GM19240 (cell line): ENCODE data around the gene DDX55.

ENCODE experiments used
- DNase-seq: peaks from one replicate; pipeline ENCODE4 v3.0.0; 2011; ENCODE audit warnings: low spot score; ENCODE audit not compliant: insufficient read length

Gene DDX55

DNA sequence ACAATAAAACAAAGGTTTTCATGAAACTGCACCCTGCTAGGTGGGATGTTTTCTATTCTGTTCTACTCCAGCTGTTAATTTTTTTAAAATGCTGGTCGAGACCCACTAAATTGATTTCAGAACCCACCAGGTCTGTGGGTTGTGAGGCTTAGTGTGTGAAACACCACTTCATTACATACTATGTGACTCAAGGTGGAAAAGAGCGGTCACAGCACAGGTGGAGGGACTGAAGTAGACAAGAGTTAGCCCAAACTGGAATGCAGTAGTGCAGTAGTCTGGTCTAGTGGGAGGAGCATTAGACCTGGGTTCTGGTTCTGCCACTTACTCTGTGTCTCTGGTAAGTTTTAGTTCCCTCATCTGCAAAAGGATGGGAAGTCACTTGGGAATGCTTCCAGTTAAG lies 12.2 kb downstream of the DDX55 start:
- no peak for DNase-seq

DNA sequence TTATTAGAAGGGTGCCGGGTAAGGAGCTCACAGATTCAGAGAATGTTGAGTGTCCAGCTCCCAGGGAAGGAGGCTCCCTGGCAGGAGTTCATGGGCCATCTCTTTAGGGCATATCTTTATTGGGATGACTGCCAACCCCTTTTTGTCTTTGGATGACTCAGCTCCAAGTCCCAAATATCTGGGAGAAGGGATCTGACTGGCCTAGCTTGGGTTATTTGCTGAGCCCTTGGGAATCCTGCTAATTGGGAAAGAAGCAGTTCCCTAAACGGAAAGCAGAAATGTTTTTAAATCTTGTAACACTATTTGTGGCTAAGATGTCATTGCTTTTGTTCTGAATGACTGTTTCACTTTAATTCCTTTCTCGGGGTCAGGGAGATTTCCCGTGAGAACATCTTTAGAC lies 12.6 kb downstream of the DDX55 start:
- no peak for DNase-seq

DNA sequence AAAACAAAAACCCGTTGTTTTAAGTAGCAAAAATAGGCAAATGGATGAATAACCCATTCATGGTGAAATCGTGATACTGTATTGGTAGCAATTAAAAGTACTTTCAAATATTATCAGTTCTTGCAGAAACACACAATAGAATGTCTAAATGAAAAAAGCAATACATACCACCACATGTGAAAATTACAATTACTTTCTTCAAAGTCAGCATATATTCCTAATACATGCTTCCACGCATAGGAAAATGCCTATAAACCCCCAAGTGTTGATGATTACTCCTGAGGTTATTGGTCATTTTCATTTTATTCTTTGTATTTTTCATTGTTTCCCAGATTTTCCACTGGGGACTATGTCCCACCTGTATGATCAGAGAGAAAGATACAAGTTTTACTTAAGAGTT lies 15.2 kb downstream of the DDX55 start:
- DNase-seq: no peak

DNA sequence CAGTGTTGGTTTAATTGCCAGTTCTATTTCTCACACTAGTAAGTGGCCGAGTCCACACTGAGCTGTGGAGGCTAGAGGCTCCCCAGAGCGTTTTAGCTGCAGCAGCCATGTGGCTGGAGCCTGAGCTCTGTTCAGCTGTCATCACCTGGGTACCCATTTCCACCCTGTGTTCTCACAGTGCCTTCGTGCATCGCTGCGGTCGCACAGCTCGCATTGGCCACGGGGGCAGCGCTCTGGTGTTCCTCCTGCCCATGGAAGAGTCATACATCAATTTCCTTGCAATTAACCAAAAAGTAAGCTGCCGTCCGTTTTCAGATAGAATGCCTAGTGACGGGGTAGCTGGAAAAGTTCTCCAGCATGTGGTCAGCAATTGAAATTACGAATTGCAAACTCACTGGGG lies 15.7 kb downstream of the DDX55 start:
- DNase-seq: no peak

DNA sequence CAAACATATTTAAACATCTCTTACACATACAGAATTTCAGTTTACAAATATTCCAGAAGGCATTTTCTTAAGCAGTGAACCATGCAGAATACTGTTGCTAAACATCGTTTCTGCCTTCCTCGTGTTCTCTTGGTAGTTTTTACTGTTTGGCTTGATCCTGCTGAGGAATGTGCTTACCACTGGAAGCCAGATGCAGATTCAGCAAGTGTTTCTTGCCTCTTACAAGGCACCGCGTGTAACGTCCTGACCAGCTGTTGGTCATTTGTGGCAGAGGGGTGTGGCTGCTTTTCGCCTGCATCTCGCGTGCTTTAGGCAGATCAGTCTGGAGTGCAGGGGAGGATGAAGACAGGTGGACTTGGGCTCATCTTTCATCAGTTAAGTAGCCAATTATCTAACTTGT lies 19.2 kb downstream of the DDX55 start:
- DNase-seq: no peak

DNA sequence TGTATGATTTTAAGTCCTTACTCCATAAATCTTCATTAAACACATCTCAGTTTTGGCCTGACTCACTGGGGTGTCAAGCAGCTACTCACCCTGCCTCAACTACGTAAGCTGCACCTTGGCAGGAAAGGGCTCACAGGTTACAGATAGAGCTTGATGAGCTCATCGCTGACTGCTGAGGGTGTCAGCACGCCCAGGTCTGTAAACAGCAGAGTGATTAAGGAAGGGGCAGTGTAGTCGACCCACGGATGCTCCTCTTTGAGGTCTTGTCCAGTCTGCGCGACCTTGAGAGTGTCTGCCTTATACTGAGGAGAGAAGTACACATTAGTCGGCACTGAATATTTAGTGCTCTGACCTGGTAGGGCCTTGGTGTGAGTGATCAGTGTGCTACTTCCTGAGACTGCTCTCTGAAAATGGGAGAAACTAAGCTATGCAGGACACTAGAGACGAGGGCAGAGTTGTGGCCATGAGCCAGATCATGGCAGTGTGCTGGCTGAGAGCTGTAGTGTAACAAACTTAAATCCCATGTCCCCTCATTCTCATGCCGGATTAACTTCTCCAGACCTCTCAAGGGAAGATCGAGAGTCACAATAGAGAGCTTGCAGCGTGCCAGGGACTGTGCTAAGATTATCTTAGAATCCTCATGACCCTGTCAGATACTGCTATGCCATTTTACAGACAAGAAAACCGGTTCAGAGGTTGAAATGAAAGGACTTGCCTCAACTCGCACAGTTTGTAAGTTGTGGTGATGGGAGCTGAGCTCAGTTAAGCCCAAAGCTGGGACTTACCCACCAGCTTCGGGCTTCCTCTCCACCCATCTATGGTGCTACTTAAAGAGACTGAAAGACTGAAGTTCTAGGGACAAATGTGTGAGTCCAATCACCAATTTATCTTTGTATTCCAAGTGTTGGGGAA lies 20.0 kb downstream of the DDX55 start:
- no peak for DNase-seq

DNA sequence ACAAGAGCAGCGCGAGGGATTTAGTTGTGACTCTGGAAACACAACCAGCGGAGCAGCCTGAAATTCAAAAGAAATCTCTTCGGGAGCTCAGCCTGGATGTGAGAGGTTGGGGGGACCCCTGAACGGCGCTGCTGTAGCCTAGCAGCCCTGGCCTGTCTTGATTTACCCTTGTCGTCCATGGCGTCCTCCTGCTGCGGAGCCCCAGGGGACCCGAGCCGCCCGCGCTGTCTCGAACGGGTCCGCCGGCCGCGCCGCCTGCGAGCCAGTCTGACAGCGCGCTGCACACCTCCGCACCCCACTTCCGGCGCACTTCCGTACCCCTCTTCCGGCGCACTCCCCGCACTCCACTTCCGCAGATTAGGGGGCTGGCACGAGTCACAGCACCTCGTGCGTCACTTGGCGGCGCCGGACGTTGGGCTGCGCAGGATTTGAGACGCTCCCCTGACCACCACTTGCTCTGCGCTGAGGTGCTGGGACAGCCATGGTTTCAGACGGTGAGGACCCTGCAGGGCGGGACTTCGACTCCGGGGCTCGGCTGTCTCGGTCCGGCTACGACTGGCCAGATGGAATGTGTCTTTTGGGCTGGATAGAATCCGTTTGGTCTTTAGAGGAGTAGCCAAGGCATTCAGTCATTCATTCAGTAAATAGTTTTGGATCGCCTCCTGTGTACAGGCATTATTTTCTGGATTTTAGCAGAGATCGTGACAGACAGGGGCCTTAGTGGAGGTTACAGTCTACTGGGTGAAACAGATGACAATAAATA lies 31.7 kb downstream of the DDX55 start, which contains the start of the genes EIF2B1 and GTF2H3:
EIF2B1 (minus strand) TSS at position 308 of the 763 bp plus-strand sequence; CDS start at position 179, 129 bp downstream.
GTF2H3 (plus strand) TSS at position 451 of the 763 bp plus-strand sequence; CDS start at position 482, 31 bp downstream.
- peak; percentile 98 for DNase-seq

DNA sequence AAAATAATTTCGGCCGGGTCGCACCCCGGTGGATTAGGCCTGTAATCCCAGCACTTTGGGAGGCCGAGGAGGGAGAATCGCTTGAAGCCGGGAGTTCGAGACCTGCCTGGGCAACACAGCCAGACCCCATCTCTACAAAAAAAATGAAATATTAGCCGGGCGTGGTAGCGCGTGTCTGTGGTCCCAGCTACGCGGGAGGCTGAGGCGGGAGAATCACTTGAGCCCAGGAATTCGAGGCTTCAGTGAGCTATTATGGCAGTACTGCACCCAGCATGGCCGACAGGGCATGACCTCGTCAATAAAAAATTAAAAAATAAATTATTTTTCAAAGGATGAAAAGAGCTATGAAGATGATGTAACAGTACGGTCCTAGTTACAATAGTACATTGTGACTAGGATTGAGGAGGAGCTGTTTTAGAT lies 32.3 kb downstream of the DDX55 start:
- DNase-seq: no peak

DNA sequence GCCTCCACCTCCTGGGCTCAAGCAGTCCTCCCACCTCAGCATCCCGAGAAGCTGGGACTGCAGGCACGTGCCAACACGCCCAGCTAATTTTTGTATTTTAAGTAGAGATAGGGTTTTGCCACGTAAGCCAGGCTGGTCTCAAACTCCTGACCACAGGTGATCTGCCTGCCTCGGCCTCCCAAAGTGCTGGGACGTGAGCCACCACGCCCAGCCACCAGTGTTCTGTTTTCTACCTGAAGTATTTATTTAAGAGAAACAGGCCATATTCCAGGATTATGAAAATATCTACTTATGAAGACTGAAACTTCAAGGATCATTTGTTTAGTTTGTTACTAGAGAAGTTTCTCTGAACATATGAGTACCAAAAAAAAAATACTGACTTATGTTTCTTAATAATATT lies 42.0 kb downstream of the DDX55 start:
- no peak for DNase-seq

DNA sequence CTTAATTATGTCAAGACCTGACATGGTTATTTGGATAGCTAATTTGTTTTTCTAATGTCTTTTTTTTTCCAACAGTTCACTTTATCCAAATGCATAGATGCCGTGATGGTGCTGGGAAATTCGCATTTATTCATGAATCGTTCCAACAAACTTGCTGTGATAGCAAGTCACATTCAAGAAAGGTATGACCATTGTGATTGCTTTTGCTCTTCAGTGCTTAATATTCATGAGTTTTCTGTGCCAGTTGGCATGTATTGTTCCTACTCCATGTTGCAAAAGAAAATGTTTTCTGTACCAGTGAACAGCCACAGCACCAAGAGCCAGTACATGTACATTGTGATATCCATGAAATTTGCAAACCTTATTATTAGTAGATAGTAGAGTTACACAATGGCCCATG lies 43.5 kb downstream of the DDX55 start:
- DNase-seq: no peak

DNA sequence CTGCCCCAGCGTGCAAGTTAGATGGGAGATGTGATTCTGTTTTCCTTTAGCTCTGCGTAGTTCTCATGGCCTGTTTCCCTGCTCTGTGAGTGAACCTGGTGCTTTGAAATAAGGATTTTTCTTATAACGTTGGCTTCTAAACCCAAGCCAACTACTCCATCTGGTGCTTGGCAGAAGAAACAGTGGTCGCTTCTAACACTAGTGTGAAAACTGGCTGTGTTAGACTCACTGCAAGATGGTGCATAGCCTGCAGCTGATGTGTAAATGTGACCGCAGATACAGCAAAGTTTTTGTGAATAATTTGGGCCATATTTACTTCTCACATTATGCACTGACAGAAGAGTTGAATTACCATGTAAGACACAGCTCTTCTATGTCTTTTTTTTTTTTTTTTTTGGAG lies 44.0 kb downstream of the DDX55 start:
- no peak for DNase-seq

DNA sequence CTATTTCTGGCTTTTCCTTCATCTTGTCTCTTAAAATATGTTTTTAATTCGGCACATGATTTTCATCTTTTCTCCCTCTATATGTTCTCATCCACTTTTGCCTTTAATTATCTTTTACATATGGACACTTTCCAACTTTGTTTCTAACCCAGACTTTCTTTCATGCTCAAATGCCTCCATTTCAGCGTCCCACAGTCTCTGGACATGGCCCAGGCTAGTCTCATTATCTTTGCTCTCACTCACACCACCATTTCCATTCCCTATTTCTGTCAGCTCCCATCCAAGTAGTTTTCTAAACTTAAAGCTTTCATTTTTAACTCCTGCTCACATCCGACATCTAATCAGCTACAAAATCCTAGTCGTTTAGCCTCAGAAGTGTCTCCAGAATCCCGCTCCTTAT lies 46.5 kb downstream of the DDX55 start:
- DNase-seq: no peak

DNA sequence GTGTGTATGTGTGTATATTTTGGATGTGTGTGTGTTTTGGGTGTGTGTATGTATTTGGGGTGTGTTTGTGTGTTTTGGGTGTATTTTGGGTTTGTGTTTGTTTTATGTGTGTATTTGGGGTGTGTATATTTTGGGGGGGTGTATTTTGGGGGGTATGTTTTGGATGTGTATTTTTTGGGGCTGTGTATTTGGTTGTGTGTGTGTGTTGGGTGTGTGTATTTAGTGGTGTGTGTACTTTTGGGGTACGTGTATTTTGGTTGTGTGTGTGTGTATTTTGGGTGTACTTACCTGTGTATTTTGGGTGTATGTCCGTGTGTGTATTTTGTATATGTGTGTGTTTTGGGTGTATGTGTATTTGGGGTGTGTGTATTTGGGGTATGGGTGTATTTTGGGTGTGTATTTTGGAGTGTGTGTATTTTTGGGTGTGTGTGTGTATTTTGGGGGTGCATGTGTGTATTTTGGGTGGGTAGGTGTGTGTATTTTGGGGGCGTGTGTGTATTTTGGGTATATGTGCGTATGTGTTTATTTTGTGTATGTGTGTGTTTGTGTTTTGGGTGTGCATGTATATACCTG lies 52.3 kb downstream of the DDX55 start:
- no peak for DNase-seq

DNA sequence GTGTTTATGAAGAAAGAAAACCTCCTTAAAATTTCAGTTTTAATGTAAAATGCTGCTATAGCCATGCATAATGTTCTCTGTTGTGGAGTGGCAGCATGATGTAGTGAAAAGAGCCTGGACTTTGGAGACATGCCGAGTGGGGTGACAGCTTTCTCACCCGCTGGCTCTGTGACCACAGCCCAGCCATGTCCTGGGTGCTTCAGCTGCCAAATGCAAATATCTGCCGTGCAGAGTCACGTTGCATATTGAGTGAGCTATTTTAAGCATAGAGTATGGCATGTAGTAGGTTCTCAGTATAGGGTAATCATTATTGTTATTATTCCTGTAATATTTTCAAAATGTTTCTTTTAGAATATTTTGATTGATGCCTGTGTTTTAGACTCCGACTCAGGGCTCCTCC lies 53.5 kb downstream of the DDX55 start:
- peak; percentile 42 for DNase-seq

DNA sequence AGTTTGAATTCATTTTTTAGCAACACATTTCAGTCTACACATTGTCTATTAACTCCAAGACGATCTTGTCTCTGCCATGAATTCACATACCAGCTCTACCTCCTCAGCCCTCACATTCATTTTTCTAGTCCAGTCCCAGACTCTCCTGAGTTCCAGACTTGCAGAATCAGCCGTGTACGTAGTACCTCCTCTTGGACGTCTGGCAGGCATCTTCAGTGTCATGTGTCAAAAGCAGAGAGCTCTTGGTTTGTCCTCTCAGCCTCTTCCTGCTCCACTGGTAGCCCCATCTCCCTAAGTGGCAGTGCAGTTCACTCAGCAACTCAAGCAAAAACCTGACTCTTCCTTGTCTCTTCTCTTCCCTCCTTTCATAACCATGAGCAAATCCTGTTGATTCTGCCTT lies 54.5 kb downstream of the DDX55 start:
- no peak for DNase-seq

DNA sequence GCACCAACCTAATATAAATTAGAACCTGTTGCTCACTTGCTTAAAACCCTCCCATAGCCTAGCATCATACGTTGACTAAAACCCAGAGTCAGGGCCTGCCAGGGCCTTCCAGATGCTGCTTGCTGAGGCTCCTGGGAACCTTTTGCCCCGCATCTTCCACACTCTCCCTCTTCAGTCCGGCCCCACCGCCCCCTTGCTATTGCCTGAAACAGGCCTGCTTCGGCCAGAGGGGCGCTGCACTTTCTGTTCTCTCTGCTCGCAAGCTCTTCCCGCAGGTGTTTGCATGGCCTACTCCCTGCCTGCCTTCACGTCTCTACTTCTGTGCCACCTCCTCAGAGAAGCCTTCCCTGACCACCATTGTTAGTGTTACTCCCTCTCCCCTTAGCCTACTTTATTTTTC lies 55.3 kb downstream of the DDX55 start:
- no peak for DNase-seq

DNA sequence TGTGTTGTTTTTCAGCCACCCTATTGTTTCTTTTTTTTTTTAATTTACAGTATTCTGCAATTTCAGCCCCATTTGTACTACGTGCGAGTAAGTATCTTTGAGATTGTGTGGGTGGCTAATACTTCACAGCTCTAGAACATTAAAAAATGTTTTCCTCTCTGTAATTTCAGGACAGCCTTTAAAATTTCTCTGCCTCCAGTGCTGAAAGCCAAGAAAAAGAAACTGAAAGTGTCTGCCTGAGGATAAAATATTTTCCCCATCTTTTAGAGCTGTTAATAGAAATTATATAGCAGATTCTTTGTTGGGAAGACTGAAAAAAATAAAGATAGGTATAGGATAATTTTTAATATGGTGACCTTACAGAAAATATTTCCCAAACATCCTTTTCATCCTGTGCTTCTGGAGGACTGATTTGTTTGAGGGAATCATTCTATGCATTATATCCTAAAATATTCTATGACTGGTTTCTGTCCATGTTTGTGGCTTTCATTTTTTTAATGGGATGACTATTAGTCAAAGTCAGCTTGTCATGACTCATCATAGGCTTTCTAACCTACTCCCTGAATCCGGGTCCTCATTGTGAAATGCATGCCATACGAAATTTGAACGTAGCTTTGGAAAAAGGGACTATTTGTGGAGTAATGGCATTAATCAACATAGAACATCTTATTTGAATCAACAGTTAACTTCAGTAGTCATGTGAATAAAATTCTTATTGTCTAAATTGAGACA lies 58.3 kb downstream of the DDX55 start:
- DNase-seq: no peak

DNA sequence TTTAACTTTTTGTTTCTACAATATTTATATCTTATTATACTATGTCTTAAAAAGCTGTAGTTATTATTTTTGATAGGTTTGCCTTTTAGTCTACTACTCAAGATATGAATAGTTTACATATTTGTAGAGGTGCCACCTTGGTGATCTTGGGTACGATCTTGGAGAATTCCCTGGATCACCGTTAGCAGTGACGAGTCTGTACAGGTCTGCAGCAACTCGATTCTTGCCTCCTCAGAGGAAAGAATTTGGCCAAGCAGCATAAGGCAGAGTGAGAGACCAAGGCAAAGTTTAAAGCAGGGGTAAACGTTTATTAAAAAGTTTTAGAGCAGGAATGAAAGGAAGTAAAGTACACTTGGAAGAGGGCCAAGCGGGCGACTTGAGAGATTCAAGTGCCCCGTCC lies 65.9 kb downstream of the DDX55 start:
- no peak for DNase-seq
